HG02798 (cell line): Measurements from ENCODE around the gene C1orf116.

ENCODE experiments used
- ATAC-seq: cut with Tn5 transposase; IDR thresholded peaks from one replicate; pipeline ENCODE4 v1.9.1; 2021; ENCODE audit warnings: mild to moderate bottlenecking; ENCODE audit not compliant: unreplicated experiment, poor library complexity

C1orf116 gene

GRCh38 chr1:207039380-207040180 lies 7.0 kb upstream of the C1orf116 start:
- no peak for ATAC-seq

- no peak for ATAC-seq
Observed at GRCh38 chr1:207036865-207037264, 4.3 kb upstream of the C1orf116 start.

- ATAC-seq: no peak
Observed at GRCh38 chr1:207035877-207036551, 3.5 kb upstream of the C1orf116 start.

GRCh38 chr1:207034998-207035397 lies 2.4 kb upstream of the C1orf116 start:
- no peak for ATAC-seq

GRCh38 chr1:207034208-207034607 lies 1.7 kb upstream of the C1orf116 start:
- no peak for ATAC-seq

GRCh38 chr1:207033302-207033701 lies 746 bp upstream of the C1orf116 start:
- ATAC-seq: no peak

GRCh38 chr1:207031632-207032264 lies 808 bp downstream of the C1orf116 start:
- no peak for ATAC-seq

- no peak for ATAC-seq
Observed at GRCh38 chr1:207031016-207031415, 1.5 kb downstream of the C1orf116 start.

- no peak for ATAC-seq
Observed at GRCh38 chr1:207030522-207031009, 2.0 kb downstream of the C1orf116 start.

- no peak for ATAC-seq
Observed at GRCh38 chr1:207029701-207030521, 2.6 kb downstream of the C1orf116 start.

GRCh38 chr1:207028884-207029650 lies 3.5 kb downstream of the C1orf116 start:
- no peak for ATAC-seq

- ATAC-seq: no peak
Observed at GRCh38 chr1:207027921-207028320, 4.6 kb downstream of the C1orf116 start.

GRCh38 chr1:207027206-207027777 lies 5.3 kb downstream of the C1orf116 start:
- ATAC-seq: no peak

- ATAC-seq: no peak
Observed at GRCh38 chr1:207026104-207026534, 6.4 kb downstream of the C1orf116 start.

- no peak for ATAC-seq
Observed at GRCh38 chr1:207025146-207025880, 7.2 kb downstream of the C1orf116 start.

GRCh38 chr1:207024202-207025145 lies 8.1 kb downstream of the C1orf116 start:
- no peak for ATAC-seq

- no peak for ATAC-seq
Observed at GRCh38 chr1:207022996-207023679, 9.4 kb downstream of the C1orf116 start.
